MM.1S (cell line): ENCODE measurements around the gene CNTNAP2.

Experiments used
- DNase-seq: peaks from one replicate; pipeline ENCODE4 v3.0.0-alpha.2; 2015
- H2AFZ ChIP-seq: fragments of 300-600 bp; sonication (generic); 2 replicates; pipeline ENCODE4 v1.6.0; 2016; ENCODE audit warnings: antibody characterized with exemption, low read length
- H3F3A ChIP-seq: fragments of 300-600 bp; sonication (generic); 2 replicates; pipeline ENCODE4 v1.6.1; 2016; ENCODE audit warnings: mild to moderate bottlenecking, antibody characterized with exemption, low read length, moderate library complexity, mixed read lengths; ENCODE audit not compliant: insufficient read depth
- H3K27ac ChIP-seq: fragments of 300-600 bp; sonication (generic); 2 replicates; pipeline ENCODE4 v1.5.1; 2016; ENCODE audit warnings: mild to moderate bottlenecking, low read length
- H3K27me3 ChIP-seq: fragments of 300-600 bp; sonication (generic); replicated peaks from 2 replicates; pipeline ENCODE4 v1.6.0; 2016; ENCODE audit warnings: low read length; ENCODE audit not compliant: insufficient read depth
- H3K36me3 ChIP-seq: fragments of 300-600 bp; sonication (generic); replicated peaks from 2 replicates; pipeline ENCODE4 v1.6.1; 2016; ENCODE audit warnings: mild to moderate bottlenecking, low read length, mixed read lengths; ENCODE audit not compliant: insufficient read depth
- H3K4me1 ChIP-seq: fragments of 300-600 bp; sonication (generic); 2 replicates; pipeline ENCODE4 v1.6.1; 2016; ENCODE audit warnings: low read length, mixed read lengths
- H3K4me2 ChIP-seq: fragments of 300-600 bp; sonication (generic); 2 replicates; pipeline ENCODE4 v1.6.0; 2016; ENCODE audit warnings: low read depth, low read length
- H3K4me3 ChIP-seq: fragments of 300-600 bp; sonication (generic); 2 replicates; pipeline ENCODE4 v1.5.1; 2016; ENCODE audit warnings: low read length, mixed read lengths
- H3K79me2 ChIP-seq: fragments of 300-600 bp; sonication (generic); 2 replicates; pipeline ENCODE4 v1.6.1; 2016; ENCODE audit warnings: mixed run types, low read length, mixed read lengths
- H3K9ac ChIP-seq: fragments of 300-600 bp; sonication (generic); 2 replicates; pipeline ENCODE4 v1.6.1; 2016; ENCODE audit warnings: low read length, mixed read lengths
- H3K9me2 ChIP-seq: fragments of 300-600 bp; sonication (generic); replicated peaks from 2 replicates; pipeline ENCODE4 v1.6.1; 2016; ENCODE audit warnings: mild to moderate bottlenecking, low read length, mixed read lengths; ENCODE audit not compliant: insufficient read depth
- H3K9me3 ChIP-seq: fragments of 300-600 bp; sonication (generic); replicated peaks from 2 replicates; pipeline ENCODE4 v1.6.1; 2016; ENCODE audit warnings: mild to moderate bottlenecking, low read length, mixed read lengths; ENCODE audit not compliant: insufficient read depth
- H4K20me1 ChIP-seq: fragments of 300-600 bp; sonication (generic); 2 replicates; pipeline ENCODE4 v1.6.1; 2016; ENCODE audit warnings: mild to moderate bottlenecking, low read length, moderate library complexity, mixed read lengths; ENCODE audit not compliant: insufficient read depth
- EZH2 ChIP-seq: fragments of 300-600 bp; sonication (generic); optimal IDR thresholded peaks from 2 replicates; pipeline ENCODE3; 2017; ENCODE audit warnings: low read depth, mild to moderate bottlenecking, antibody characterized with exemption, low read length, mixed read lengths
- EZH2phosphoT487 ChIP-seq: fragments of 300-600 bp; sonication (generic); IDR thresholded peaks from 2 replicates; pipeline ENCODE4 v1.6.1; 2018; ENCODE audit warnings: antibody characterized with exemption, low read length
- TF ChIP-seq, protein P1 (sequence below): fragments of 300-600 bp; sonication (generic); IDR thresholded peaks from 2 replicates; pipeline ENCODE4 v1.5.1; 2016; ENCODE audit warnings: antibody characterized with exemption, low read length, mixed read lengths

The CNTNAP2 gene

DNA sequence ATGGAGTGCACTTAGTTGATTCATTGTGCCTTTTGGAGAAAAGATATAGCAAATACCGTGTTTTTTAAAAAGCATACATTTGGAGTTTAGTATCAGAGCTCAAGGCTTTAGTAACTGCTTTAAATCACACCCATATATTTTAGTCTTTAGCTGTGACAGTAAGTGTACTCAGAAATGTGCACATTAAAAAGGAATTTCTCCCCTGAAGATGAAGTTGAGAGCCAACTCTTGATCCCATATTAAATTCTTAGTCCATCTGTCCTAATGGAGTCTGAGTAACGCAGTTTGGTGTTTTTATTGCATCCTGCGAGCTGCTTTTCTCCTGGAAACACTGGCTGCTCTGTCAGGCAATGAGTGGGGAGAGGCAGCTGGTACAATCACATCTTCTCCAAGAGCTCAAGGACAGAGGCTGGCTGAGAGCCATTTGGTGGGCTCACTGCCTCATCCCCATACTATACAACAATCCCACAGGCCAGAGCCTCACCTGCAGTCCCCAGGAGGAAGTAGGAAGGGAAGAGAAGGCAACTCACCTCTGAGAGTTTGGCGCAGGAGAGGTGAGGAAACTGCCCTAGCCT lies 2000.3 kb downstream of the CNTNAP2 start:
- H3K9ac ChIP-seq = no peak overlapping the region
- no peak overlapping the region for H3K4me3 ChIP-seq
- no peak overlapping the region for H3K4me2 ChIP-seq
- no peaks in the 10 kb centered on the region for H3K4me1 ChIP-seq
- no peaks in the 10 kb centered on the region for H3K79me2 ChIP-seq
- H3K27ac ChIP-seq = no peak overlapping the region
- H3K9me2 ChIP-seq = no peaks in the 10 kb centered on the region
- no peak for DNase-seq
- no peaks in the 10 kb centered on the region for H3K36me3 ChIP-seq
- H3K27me3 ChIP-seq = no peaks in the 10 kb centered on the region
- no peaks in the 10 kb centered on the region for H3K9me3 ChIP-seq
- H4K20me1 ChIP-seq = no peaks in the 10 kb centered on the region
- H3F3A ChIP-seq = no peaks in the 10 kb centered on the region
- TF ChIP-seq, protein P1, sequence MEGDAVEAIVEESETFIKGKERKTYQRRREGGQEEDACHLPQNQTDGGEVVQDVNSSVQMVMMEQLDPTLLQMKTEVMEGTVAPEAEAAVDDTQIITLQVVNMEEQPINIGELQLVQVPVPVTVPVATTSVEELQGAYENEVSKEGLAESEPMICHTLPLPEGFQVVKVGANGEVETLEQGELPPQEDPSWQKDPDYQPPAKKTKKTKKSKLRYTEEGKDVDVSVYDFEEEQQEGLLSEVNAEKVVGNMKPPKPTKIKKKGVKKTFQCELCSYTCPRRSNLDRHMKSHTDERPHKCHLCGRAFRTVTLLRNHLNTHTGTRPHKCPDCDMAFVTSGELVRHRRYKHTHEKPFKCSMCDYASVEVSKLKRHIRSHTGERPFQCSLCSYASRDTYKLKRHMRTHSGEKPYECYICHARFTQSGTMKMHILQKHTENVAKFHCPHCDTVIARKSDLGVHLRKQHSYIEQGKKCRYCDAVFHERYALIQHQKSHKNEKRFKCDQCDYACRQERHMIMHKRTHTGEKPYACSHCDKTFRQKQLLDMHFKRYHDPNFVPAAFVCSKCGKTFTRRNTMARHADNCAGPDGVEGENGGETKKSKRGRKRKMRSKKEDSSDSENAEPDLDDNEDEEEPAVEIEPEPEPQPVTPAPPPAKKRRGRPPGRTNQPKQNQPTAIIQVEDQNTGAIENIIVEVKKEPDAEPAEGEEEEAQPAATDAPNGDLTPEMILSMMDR = no peak
- TF ChIP-seq EZH2 (no peak), EZH2phosphoT487 (no peak)
- H2AFZ ChIP-seq = no peak overlapping the region

DNA sequence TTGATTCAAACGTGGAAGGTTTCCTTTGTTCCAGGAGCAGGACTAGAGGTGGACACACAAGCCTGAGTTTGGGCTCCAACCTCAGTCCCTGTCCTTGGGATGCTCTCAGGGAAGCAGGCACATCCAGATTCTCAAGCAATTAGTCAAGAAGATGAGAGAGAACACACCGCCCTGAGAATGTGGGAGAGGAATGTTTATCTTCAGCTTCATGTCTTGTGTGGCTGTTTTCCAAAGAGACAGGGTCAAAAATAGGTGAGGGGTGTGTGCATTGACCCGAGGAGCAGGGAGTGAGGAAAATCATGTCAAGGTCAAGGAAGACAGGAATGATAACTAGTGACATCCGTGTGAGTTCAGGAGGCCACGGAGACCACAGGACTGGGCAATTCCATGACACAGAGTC lies 2001.8 kb downstream of the CNTNAP2 start:
- no peak overlapping the region for H3K4me2 ChIP-seq
- no peak overlapping the region for H3K9ac ChIP-seq
- no peaks in the 10 kb centered on the region for H3K9me3 ChIP-seq
- no peaks in the 10 kb centered on the region for H3K9me2 ChIP-seq
- H3K79me2 ChIP-seq = no peaks in the 10 kb centered on the region
- H3F3A ChIP-seq = no peaks in the 10 kb centered on the region
- no peaks in the 10 kb centered on the region for H3K27me3 ChIP-seq
- DNase-seq = no peak
- no peak overlapping the region for H3K27ac ChIP-seq
- H3K4me1 ChIP-seq = no peaks in the 10 kb centered on the region
- TF ChIP-seq EZH2 (no peak), EZH2phosphoT487 (no peak)
- TF ChIP-seq, protein P1 = no peak
- H3K4me3 ChIP-seq = no peak overlapping the region
- no peak overlapping the region for H2AFZ ChIP-seq
- no peaks in the 10 kb centered on the region for H4K20me1 ChIP-seq
- no peaks in the 10 kb centered on the region for H3K36me3 ChIP-seq

DNA sequence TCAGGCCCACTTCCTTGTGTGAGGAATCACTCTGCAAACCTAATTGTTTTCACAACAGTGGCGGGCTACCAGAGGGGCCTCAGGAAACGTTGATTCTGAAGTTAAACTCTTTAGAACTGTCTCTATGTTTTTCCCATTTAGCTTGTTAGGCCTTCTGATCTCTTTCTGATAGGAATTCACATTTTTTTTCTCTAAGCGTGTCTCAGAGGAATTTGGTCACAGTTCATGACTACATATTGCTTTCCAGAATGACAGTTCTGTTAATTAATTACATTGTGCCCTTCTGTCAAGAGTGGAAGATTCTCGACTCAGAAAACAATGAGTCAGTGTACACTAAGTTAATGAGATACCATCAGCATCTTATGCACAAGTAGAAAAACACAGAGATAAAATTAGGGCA lies 2004.8 kb downstream of the CNTNAP2 start:
- H2AFZ ChIP-seq = no peak overlapping the region
- H3F3A ChIP-seq = no peaks in the 10 kb centered on the region
- no peaks in the 10 kb centered on the region for H3K9me2 ChIP-seq
- H3K27me3 ChIP-seq = no peaks in the 10 kb centered on the region
- H3K4me2 ChIP-seq = no peak overlapping the region
- no peaks in the 10 kb centered on the region for H4K20me1 ChIP-seq
- H3K79me2 ChIP-seq = no peaks in the 10 kb centered on the region
- H3K9ac ChIP-seq = no peak overlapping the region
- TF ChIP-seq EZH2 = no peak
- TF ChIP-seq, protein P1 = no peak
- no peak for TF ChIP-seq EZH2phosphoT487
- no peak for DNase-seq
- no peaks in the 10 kb centered on the region for H3K4me1 ChIP-seq
- no peaks in the 10 kb centered on the region for H3K36me3 ChIP-seq
- H3K27ac ChIP-seq = no peak overlapping the region
- no peak overlapping the region for H3K4me3 ChIP-seq
- no peaks in the 10 kb centered on the region for H3K9me3 ChIP-seq
